ENCODE measurements around the gene SLC45A3. TPM values are rescaled to one million over a fixed set of nuclear protein-coding genes. Genes with fewer than 3 reads are reported as not detected.
A peak's percentile ranks its signal among the peaks of the same experiment; 100 is the strongest.
"Not testable (repeated sequence)": the region's sequence is repeated elsewhere in the genome, so short reads cannot be mapped to it uniquely, and the experiment has no call there.

SLC45A3 gene, protein sequence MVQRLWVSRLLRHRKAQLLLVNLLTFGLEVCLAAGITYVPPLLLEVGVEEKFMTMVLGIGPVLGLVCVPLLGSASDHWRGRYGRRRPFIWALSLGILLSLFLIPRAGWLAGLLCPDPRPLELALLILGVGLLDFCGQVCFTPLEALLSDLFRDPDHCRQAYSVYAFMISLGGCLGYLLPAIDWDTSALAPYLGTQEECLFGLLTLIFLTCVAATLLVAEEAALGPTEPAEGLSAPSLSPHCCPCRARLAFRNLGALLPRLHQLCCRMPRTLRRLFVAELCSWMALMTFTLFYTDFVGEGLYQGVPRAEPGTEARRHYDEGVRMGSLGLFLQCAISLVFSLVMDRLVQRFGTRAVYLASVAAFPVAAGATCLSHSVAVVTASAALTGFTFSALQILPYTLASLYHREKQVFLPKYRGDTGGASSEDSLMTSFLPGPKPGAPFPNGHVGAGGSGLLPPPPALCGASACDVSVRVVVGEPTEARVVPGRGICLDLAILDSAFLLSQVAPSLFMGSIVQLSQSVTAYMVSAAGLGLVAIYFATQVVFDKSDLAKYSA
- total RNA-seq (10 to 100 TPM in 3 of 5 donors, 1 to 10 TPM in 2; 4.5 to 30.1 (median 21.4) TPM), polyA plus RNA-seq (1 to 10 TPM; 1.6 to 8.2 (median 3.8) TPM)
- long read RNA-seq, donor 1 = 0 reads
- long read RNA-seq, donor 2, partial matches to known transcripts = 0 of 1 reads
- long read RNA-seq, donor 2, other reads (novel, unspliced or antisense) = 0 of 1 reads
- long read RNA-seq, donor 3 = 0 reads
- long read RNA-seq, donor 4 = 0 reads
- long read RNA-seq, donor 5, partial matches to known transcripts = 0 of 1 reads
- long read RNA-seq, donor 5, other reads (novel, unspliced or antisense) = 0 of 1 reads
- long read RNA-seq, donor 6 = 0 reads
- long read RNA-seq, donor 7, partial matches to known transcripts = 0 of 1 reads
- long read RNA-seq, donor 7, other reads (novel, unspliced or antisense) = 0 of 1 reads
- long read RNA-seq, donor 8, partial matches to known transcripts = 0 of 1 reads
- long read RNA-seq, donor 8, other reads (novel, unspliced or antisense) = 0 of 1 reads
- long read RNA-seq, donor 9 = 0 reads
- long read RNA-seq, donor 10, partial matches to known transcripts = 0 of 2 reads
- long read RNA-seq, donor 10, other reads (novel, unspliced or antisense) = 0 of 2 reads

DNA sequence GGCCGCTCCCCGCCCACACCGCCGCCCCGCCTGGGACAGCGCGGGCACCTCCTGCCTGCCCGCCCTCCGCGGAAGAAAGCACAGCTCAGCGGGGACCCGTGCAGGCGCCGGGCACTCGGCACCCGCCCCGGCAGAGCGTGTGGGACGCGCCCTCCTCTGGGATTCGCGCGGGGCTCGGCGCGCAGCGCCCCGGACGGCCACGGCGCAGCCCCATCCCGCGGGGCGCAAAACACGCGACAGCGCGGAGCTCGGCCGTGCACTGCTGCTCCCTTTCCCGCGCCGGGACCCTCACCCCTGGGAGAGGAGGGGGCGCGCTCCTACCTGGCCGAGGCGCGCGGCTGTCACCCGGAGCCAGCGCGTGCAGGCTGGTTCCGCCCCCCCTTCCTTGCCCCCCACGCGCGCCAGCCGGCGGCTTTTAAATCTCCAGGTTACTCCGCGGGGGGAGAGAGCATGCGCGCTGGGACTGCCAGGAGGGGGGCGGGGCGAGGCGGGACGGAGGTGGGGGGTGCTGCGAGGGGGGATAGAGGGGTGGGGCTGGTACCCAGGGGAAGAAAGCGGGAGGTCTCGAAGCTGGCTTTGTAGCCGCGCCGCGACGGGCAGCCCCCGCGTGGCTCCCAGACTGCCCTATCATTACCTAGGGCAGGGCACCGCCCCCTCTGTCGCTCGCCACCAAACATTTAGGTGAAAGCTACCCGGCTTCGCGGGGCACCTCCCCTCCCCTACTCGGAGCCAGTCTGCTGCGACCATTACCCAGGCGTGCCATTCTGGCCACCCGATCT, at the start of gene SLC45A3:
Gene SLC45A3 (minus strand): TSS at position 437 of the 779 bp plus-strand sequence. CDS start 15,853 bp downstream, outside the sequence.
- intact Hi-C loops (cut with DNase I; ENCODE audit: low total_unique reads) = no loop called here
- no peak for TF ChIP-seq POLR2A (IDR thresholded peaks at IDR 0.05)
- Histone ChIP-seq H3K4me3 (peak within 1 kb of the TSS; percentile 65 to 75 (median 70)), H3K4me1 (peaks cover 25 to 52% (median 30%) of the 10 kb centered on the region in 4 donors), H3K36me3 (no peaks in the 10 kb centered on the region), H3K27ac (peak within 1 kb of the TSS; percentile 43 to 81 (median 63)), H3K9me3 (no peaks in the 10 kb centered on the region), H3K27me3 (peaks cover 0 to 8% (median 0%) of the 10 kb centered on the region in 3 donors)
- peak; percentile 49 to 71 for DNase-seq
- WGBS, 5 donors = 1 to 4% (median 1%) methylated on average over 15 to 86 of the region's 86 CpGs

- H3K9me3 ChIP-seq = no peaks in the 10 kb centered on the region
- WGBS, 5 donors = 70 to 75% (median 71%) methylated on average over 4 of the region's 4 CpGs
- H3K4me1 ChIP-seq = peaks cover 0 to 49% (median 23%) of the 10 kb centered on the region in 4 donors
- intact Hi-C loops (cut with DNase I; ENCODE audit: low total_unique reads) = no loop called here
- no peak overlapping the region for H3K4me3 ChIP-seq
- no peaks in the 10 kb centered on the region for H3K27me3 ChIP-seq
- no peak overlapping the region for H3K27ac ChIP-seq
- peaks cover 9 to 61% (median 59%) of the 10 kb centered on the region in 4 donors for H3K36me3 ChIP-seq
- TF ChIP-seq EP300 (IDR thresholded peaks at IDR 0.05) = no peak
- TF ChIP-seq POLR2A (IDR thresholded peaks at IDR 0.05) = no peak
- TF ChIP-seq, protein P1, sequence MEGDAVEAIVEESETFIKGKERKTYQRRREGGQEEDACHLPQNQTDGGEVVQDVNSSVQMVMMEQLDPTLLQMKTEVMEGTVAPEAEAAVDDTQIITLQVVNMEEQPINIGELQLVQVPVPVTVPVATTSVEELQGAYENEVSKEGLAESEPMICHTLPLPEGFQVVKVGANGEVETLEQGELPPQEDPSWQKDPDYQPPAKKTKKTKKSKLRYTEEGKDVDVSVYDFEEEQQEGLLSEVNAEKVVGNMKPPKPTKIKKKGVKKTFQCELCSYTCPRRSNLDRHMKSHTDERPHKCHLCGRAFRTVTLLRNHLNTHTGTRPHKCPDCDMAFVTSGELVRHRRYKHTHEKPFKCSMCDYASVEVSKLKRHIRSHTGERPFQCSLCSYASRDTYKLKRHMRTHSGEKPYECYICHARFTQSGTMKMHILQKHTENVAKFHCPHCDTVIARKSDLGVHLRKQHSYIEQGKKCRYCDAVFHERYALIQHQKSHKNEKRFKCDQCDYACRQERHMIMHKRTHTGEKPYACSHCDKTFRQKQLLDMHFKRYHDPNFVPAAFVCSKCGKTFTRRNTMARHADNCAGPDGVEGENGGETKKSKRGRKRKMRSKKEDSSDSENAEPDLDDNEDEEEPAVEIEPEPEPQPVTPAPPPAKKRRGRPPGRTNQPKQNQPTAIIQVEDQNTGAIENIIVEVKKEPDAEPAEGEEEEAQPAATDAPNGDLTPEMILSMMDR (IDR thresholded peaks at IDR 0.05) = no peak
- no peak for TF ChIP-seq POLR2AphosphoS5 (IDR thresholded peaks at IDR 0.05)
- no peak for DNase-seq
Observed at GRCh38 chr1:205726619-205727125, 46.4 kb upstream of the SLC45A3 start.

DNA sequence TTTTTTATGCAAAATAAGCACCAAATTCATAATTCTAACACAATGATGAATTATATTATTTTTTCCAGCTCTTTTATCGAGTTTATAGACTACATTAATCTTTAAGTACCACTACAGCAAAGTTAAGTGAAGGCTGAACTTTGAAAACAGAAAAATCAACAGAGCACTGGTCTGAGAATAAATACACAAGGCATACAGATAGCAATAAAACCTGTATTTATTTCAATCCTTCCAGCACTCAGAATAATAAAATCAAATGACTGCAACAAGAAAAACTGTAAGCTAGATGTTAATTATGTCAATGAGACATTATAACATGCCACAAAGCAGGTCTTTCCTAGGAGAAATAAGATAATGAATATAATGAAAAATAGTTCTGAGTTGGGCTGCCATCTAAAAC, 45.2 kb upstream of the SLC45A3 start:
- peaks cover 0 to 41% (median 23%) of the 10 kb centered on the region in 4 donors for H3K4me1 ChIP-seq
- TF ChIP-seq POLR2A (IDR thresholded peaks at IDR 0.05) (no peak), EP300 (IDR thresholded peaks at IDR 0.05) (no peak), POLR2AphosphoS5 (IDR thresholded peaks at IDR 0.05) (no peak)
- TF ChIP-seq, protein P1 (IDR thresholded peaks at IDR 0.05) = no peak
- no peak overlapping the region for H3K4me3 ChIP-seq
- intact Hi-C loops (cut with DNase I; ENCODE audit: low total_unique reads) = no loop called here
- no peak overlapping the region for H3K27ac ChIP-seq
- DNase-seq = no peak
- H3K27me3 ChIP-seq = no peaks in the 10 kb centered on the region
- WGBS, 5 donors = 30 to 58% (median 45%) methylated on average over 1 of the region's 1 CpG
- H3K9me3 ChIP-seq = no peaks in the 10 kb centered on the region
- peaks cover 17 to 73% (median 68%) of the 10 kb centered on the region in 4 donors for H3K36me3 ChIP-seq

GRCh38 chr1:205720740-205721139, 40.4 kb upstream of the SLC45A3 start:
- intact Hi-C loops (cut with DNase I; ENCODE audit: low total_unique reads); H3K9me3 ChIP-seq; H3K27ac ChIP-seq; H3K4me3 ChIP-seq; H3K27me3 ChIP-seq; DNase-seq: not testable (repeated sequence)
- Histone ChIP-seq H3K4me1 (peaks cover 5 to 23% (median 7%) of the 10 kb centered on the region in 4 donors), H3K36me3 (peaks cover 46 to 89% (median 87%) of the 10 kb centered on the region in 4 donors)
- 45 to 100% (median 100%) methylated on average over 2 of the region's 2 CpGs for WGBS, 5 donors

Data from stomach (tissue), 19 donors.